WTC11 (cell line): ENCODE results near the gene RASSF4. TPM values are rescaled to one million over a fixed set of nuclear protein-coding genes. Genes with fewer than 3 reads are reported as not detected.

ENCODE experiments used
- ATAC-seq: fragments of 200-7000 bp; cut with Tn5 transposase; 2 replicates; pipeline ENCODE4 v1.10.0; 2021; ENCODE audit warnings: mild to moderate bottlenecking, moderate library complexity
- CTCF ChIA-PET: fragments of 300-600 bp; sonication (Branson Sonifier 250); formaldehyde crosslinking; loops from one replicate; lab custom pipeline; 2021; ENCODE audit warnings: antibody characterized with exemption; lab: Charles Lee
- POLR2A ChIA-PET: fragments of 350-600 bp; sonication (Branson Sonifier 250); formaldehyde crosslinking; loops from one replicate; lab custom pipeline; 2021; ENCODE audit warnings: antibody characterized with exemption; lab: Charles Lee
- DNase-seq: peaks from one replicate; pipeline ENCODE4 v3.0.0; 2021; ENCODE audit warnings: low spot score
- H3K27ac Mint-ChIP-seq: 2 replicates; pipeline ENCODE4 v1.8.0; 2021; ENCODE audit warnings: mixed read lengths
- H3K27me3 Mint-ChIP-seq: 2 replicates; pipeline ENCODE4 v1.8.0; 2021; ENCODE audit warnings: low read depth, mild to moderate bottlenecking, moderate library complexity, mixed read lengths
- H3K36me3 Mint-ChIP-seq: 2 replicates; pipeline ENCODE4 v1.8.0; 2021; ENCODE audit warnings: mixed read lengths
- H3K4me1 Mint-ChIP-seq: 2 replicates; pipeline ENCODE4 v1.8.0; 2022; ENCODE audit warnings: mixed read lengths
- H3K4me3 Mint-ChIP-seq: 2 replicates; pipeline ENCODE4 v1.8.0; 2021; ENCODE audit warnings: mild to moderate bottlenecking, moderate library complexity, mixed read lengths
- H3K9me3 Mint-ChIP-seq: 2 replicates; pipeline ENCODE4 v1.8.0; 2021; ENCODE audit warnings: mixed read lengths
- ATF1 ChIP-seq: sonication (generic); formaldehyde crosslinking; IDR thresholded peaks from 2 replicates; pipeline ENCODE4 v1.8.1; 2023; ENCODE audit warnings: mild to moderate bottlenecking, moderate library complexity, missing genetic modification reagents
- CBFB ChIP-seq: sonication (generic); formaldehyde crosslinking; IDR thresholded peaks from 2 replicates; pipeline ENCODE4 v1.8.1; 2022; ENCODE audit warnings: mild to moderate bottlenecking, low read depth, missing genetic modification reagents
- EMX1 ChIP-seq: fragments of 250-450 bp; sonication (Bioruptor Pico); IDR thresholded peaks from 2 replicates; pipeline ENCODE4 v1.8.0; 2021; ENCODE audit warnings: mild to moderate bottlenecking
- FOXJ3 ChIP-seq: sonication (generic); formaldehyde crosslinking; IDR thresholded peaks from 2 replicates; pipeline ENCODE4 v1.9.0; 2021; ENCODE audit warnings: missing genetic modification reagents, mild to moderate bottlenecking, borderline replicate concordance
- HMGA2 ChIP-seq: fragments of 250-450 bp; sonication (Bioruptor Pico); IDR thresholded peaks from 2 replicates; pipeline ENCODE4 v1.4.0; 2021; ENCODE audit warnings: mild to moderate bottlenecking, moderate library complexity
- SOX15 ChIP-seq: fragments of 250-450 bp; sonication (Bioruptor Pico); IDR thresholded peaks from 2 replicates; pipeline ENCODE4 v1.9.0; 2021; ENCODE audit warnings: mild to moderate bottlenecking
- TEAD4 ChIP-seq: sonication (generic); formaldehyde crosslinking; IDR thresholded peaks from 2 replicates; pipeline ENCODE4 v1.8.0; 2022; ENCODE audit warnings: mild to moderate bottlenecking, missing genetic modification reagents
- ZBTB21 ChIP-seq: sonication (generic); formaldehyde crosslinking; IDR thresholded peaks from 2 replicates; pipeline ENCODE4 v1.8.1; 2023; ENCODE audit warnings: mild to moderate bottlenecking, missing genetic modification reagents, borderline replicate concordance
- ZNF121 ChIP-seq: sonication (generic); formaldehyde crosslinking; IDR thresholded peaks from 2 replicates; pipeline ENCODE4 v1.8.0; 2023; ENCODE audit warnings: missing genetic modification reagents
- ZNF219 ChIP-seq: sonication (generic); formaldehyde crosslinking; IDR thresholded peaks from 2 replicates; pipeline ENCODE4 v1.8.0; 2023; ENCODE audit warnings: missing genetic modification reagents, mild to moderate bottlenecking, borderline replicate concordance
- ZNF232 ChIP-seq: sonication (generic); formaldehyde crosslinking; IDR thresholded peaks from 2 replicates; pipeline ENCODE4 v1.8.0; 2022; ENCODE audit warnings: mild to moderate bottlenecking, missing genetic modification reagents
- ZNF317 ChIP-seq: sonication (generic); formaldehyde crosslinking; IDR thresholded peaks from 2 replicates; pipeline ENCODE4 v1.8.1; 2023; ENCODE audit warnings: low read depth, mild to moderate bottlenecking, moderate library complexity, missing genetic modification reagents, borderline replicate concordance
- total RNA-seq: library from RNA; stranded (reverse); gene quantifications from 3 replicates; pipeline ENCODE4 v1.2.3, GENCODE V29; 2021
- TF ChIP-seq, protein P1 (sequence below): sonication (generic); formaldehyde crosslinking; IDR thresholded peaks from 2 replicates; pipeline ENCODE4 v1.8.1; 2023; ENCODE audit warnings: mild to moderate bottlenecking, missing genetic modification reagents, borderline replicate concordance
- TF ChIP-seq, protein P2 (sequence below): sonication (generic); formaldehyde crosslinking; IDR thresholded peaks from 2 replicates; pipeline ENCODE4 v1.8.0; 2022; ENCODE audit warnings: mild to moderate bottlenecking, missing genetic modification reagents
- TF ChIP-seq, protein P3 (sequence below): sonication (generic); formaldehyde crosslinking; IDR thresholded peaks from 2 replicates; pipeline ENCODE4 v1.8.1; 2023; ENCODE audit warnings: mild to moderate bottlenecking, missing genetic modification reagents, moderate library complexity
- TF ChIP-seq, protein P4 (sequence below): sonication (generic); formaldehyde crosslinking; IDR thresholded peaks from 2 replicates; pipeline ENCODE4 v1.8.0; 2022; ENCODE audit warnings: mild to moderate bottlenecking, missing genetic modification reagents
- TF ChIP-seq, protein P5 (sequence below): fragments of 250-450 bp; sonication (Bioruptor Pico); IDR thresholded peaks from 2 replicates; pipeline ENCODE4 v1.9.0; 2021; ENCODE audit warnings: mild to moderate bottlenecking
- TF ChIP-seq, protein P6 (sequence below): fragments of 250-450 bp; sonication (Bioruptor Pico); IDR thresholded peaks from 2 replicates; pipeline ENCODE4 v1.9.0; 2021; ENCODE audit warnings: moderate library complexity, mild to moderate bottlenecking, inconsistent platforms, borderline replicate concordance
- TF ChIP-seq, protein P7 (sequence below): sonication (generic); formaldehyde crosslinking; IDR thresholded peaks from 2 replicates; pipeline ENCODE4 v1.8.0; 2023; ENCODE audit warnings: mild to moderate bottlenecking, missing genetic modification reagents

RASSF4 gene
- total RNA-seq, 1 experiment from 2014 or later = 15.7 TPM

DNA sequence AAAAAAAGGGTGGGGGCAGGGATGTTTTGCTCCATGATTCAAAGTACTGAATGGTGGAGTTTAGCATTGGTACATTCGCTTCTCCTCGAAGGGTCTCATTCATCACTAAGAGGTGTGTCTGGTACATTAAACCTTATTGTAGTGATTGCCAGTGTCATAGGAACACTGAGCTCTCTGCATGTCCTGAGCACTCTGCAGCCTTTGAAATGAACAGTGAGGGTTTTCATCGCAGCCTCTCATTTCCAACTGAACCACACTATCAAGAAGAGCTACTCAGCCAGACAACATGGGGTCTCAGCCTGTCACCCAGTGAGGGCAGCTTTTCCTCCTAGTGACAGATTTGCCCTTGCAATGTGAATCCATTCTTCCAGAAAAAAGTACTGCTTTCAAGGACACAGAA lies 26.6 kb downstream of the RASSF4 start (continued):
- TF ChIP-seq, protein P1, sequence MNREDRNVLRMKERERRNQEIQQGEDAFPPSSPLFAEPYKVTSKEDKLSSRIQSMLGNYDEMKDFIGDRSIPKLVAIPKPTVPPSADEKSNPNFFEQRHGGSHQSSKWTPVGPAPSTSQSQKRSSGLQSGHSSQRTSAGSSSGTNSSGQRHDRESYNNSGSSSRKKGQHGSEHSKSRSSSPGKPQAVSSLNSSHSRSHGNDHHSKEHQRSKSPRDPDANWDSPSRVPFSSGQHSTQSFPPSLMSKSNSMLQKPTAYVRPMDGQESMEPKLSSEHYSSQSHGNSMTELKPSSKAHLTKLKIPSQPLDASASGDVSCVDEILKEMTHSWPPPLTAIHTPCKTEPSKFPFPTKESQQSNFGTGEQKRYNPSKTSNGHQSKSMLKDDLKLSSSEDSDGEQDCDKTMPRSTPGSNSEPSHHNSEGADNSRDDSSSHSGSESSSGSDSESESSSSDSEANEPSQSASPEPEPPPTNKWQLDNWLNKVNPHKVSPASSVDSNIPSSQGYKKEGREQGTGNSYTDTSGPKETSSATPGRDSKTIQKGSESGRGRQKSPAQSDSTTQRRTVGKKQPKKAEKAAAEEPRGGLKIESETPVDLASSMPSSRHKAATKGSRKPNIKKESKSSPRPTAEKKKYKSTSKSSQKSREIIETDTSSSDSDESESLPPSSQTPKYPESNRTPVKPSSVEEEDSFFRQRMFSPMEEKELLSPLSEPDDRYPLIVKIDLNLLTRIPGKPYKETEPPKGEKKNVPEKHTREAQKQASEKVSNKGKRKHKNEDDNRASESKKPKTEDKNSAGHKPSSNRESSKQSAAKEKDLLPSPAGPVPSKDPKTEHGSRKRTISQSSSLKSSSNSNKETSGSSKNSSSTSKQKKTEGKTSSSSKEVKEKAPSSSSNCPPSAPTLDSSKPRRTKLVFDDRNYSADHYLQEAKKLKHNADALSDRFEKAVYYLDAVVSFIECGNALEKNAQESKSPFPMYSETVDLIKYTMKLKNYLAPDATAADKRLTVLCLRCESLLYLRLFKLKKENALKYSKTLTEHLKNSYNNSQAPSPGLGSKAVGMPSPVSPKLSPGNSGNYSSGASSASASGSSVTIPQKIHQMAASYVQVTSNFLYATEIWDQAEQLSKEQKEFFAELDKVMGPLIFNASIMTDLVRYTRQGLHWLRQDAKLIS (CRISPR knock-in tag) = no peak
- TF ChIP-seq ZNF317 (CRISPR knock-in tag) (no peak), ZNF219 (CRISPR knock-in tag) (no peak), EMX1 (CRISPR knock-in tag) (no peak), CBFB (CRISPR knock-in tag) (no peak), FOXJ3 (CRISPR knock-in tag) (no peak), SOX15 (CRISPR knock-in tag) (no peak), HMGA2 (CRISPR knock-in tag) (no peak)

DNA sequence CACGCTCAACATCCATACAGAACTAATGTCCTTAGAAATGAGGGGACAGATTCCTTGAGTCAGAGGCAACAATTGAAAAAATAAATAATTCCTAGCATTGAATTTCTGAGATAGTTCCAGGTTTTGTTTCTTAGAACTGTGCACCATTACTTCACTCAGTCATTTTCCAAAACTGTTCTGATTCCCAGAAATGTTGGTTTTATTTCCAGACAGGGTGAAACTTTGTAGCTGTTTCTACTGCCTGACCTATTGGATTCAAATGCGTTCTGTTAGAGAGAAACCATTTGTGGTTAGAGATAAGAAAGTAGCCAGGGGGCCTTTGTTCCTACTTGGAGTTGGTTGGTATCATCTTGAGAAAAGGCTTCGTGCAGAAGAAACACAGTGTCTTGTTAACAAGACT lies 27.1 kb downstream of the RASSF4 start:
- no peak overlapping the region for H3K27ac Mint-ChIP-seq
- CTCF ChIA-PET = interaction anchor here (0.9 to 2.2 kb wide), 3 partner anchors 54 to 108 kb away, joined by 4 to 12 read pairs (median 5); no protein-coding TSS in a partner anchor
- H3K27me3 Mint-ChIP-seq = no peaks in the 10 kb centered on the region; the same call in 1 of the 2 replicates
- H3K9me3 Mint-ChIP-seq = no peaks in the 10 kb centered on the region
- H3K36me3 Mint-ChIP-seq = peaks cover 4% of the 10 kb centered on the region
- POLR2A ChIA-PET = no interaction called here
- DNase-seq = no peak
- TF ChIP-seq TEAD4 (CRISPR knock-in tag) = no peak
- TF ChIP-seq SOX15 (CRISPR knock-in tag) = no peak
- TF ChIP-seq, protein P2, sequence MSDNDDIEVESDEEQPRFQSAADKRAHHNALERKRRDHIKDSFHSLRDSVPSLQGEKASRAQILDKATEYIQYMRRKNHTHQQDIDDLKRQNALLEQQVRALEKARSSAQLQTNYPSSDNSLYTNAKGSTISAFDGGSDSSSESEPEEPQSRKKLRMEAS (CRISPR knock-in tag) = no peak
- TF ChIP-seq, protein P3, sequence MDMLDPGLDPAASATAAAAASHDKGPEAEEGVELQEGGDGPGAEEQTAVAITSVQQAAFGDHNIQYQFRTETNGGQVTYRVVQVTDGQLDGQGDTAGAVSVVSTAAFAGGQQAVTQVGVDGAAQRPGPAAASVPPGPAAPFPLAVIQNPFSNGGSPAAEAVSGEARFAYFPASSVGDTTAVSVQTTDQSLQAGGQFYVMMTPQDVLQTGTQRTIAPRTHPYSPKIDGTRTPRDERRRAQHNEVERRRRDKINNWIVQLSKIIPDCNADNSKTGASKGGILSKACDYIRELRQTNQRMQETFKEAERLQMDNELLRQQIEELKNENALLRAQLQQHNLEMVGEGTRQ (CRISPR knock-in tag) = no peak
- TF ChIP-seq, protein P4, sequence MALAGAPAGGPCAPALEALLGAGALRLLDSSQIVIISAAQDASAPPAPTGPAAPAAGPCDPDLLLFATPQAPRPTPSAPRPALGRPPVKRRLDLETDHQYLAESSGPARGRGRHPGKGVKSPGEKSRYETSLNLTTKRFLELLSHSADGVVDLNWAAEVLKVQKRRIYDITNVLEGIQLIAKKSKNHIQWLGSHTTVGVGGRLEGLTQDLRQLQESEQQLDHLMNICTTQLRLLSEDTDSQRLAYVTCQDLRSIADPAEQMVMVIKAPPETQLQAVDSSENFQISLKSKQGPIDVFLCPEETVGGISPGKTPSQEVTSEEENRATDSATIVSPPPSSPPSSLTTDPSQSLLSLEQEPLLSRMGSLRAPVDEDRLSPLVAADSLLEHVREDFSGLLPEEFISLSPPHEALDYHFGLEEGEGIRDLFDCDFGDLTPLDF (CRISPR knock-in tag) = no peak
- TF ChIP-seq ZNF121 (CRISPR knock-in tag) = no peak
- TF ChIP-seq, protein P5, sequence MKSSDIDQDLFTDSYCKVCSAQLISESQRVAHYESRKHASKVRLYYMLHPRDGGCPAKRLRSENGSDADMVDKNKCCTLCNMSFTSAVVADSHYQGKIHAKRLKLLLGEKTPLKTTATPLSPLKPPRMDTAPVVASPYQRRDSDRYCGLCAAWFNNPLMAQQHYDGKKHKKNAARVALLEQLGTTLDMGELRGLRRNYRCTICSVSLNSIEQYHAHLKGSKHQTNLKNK (CRISPR knock-in tag) = no peak
- TF ChIP-seq, protein P6, sequence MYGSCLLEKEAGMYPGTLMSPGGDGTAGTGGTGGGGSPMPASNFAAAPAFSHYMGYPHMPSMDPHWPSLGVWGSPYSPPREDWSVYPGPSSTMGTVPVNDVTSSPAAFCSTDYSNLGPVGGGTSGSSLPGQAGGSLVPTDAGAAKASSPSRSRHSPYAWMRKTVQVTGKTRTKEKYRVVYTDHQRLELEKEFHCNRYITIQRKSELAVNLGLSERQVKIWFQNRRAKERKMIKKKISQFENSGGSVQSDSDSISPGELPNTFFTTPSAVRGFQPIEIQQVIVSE (CRISPR knock-in tag) = no peak
- TF ChIP-seq, protein P7, sequence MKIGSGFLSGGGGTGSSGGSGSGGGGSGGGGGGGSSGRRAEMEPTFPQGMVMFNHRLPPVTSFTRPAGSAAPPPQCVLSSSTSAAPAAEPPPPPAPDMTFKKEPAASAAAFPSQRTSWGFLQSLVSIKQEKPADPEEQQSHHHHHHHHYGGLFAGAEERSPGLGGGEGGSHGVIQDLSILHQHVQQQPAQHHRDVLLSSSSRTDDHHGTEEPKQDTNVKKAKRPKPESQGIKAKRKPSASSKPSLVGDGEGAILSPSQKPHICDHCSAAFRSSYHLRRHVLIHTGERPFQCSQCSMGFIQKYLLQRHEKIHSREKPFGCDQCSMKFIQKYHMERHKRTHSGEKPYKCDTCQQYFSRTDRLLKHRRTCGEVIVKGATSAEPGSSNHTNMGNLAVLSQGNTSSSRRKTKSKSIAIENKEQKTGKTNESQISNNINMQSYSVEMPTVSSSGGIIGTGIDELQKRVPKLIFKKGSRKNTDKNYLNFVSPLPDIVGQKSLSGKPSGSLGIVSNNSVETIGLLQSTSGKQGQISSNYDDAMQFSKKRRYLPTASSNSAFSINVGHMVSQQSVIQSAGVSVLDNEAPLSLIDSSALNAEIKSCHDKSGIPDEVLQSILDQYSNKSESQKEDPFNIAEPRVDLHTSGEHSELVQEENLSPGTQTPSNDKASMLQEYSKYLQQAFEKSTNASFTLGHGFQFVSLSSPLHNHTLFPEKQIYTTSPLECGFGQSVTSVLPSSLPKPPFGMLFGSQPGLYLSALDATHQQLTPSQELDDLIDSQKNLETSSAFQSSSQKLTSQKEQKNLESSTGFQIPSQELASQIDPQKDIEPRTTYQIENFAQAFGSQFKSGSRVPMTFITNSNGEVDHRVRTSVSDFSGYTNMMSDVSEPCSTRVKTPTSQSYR (CRISPR knock-in tag) = no peak
- TF ChIP-seq ATF1 (CRISPR knock-in tag) = no peak
- TF ChIP-seq ZBTB21 (CRISPR knock-in tag) = no peak
- no peak for TF ChIP-seq ZNF232
- peaks cover 66% of the 10 kb centered on the region for H3K4me1 Mint-ChIP-seq
- ATAC-seq = no peak
- H3K4me3 Mint-ChIP-seq = no peak overlapping the region
